Tibial nerve (tissue), 4 donors: ENCODE measurements around the gene OPALIN.

ENCODE experiments used
- CTCF ChIP-seq, 5 experiments: fragments of 200-600 bp in 3 of 5; fragments of 450-650 bp in 2 of 5; sonication (generic) in 3 of 5; IDR thresholded peaks; one replicate each; pipeline ENCODE4 v1.5.1; 2016 to 2019; ENCODE audit warnings: antibody characterized with exemption in 5 of 5, mild to moderate bottlenecking in 3 of 5, moderate library complexity in 2 of 5
- EP300 ChIP-seq, 2 donors: sonication (generic); formaldehyde crosslinking; IDR thresholded peaks; one replicate each; pipeline ENCODE4 v1.6.1; 2017; ENCODE audit warnings: antibody characterized with exemption in 2 of 2, mild to moderate bottlenecking in 1 of 2
- POLR2A ChIP-seq, 2 donors: fragments of 450-650 bp; IDR thresholded peaks; one replicate each; pipeline ENCODE4 v1.6.1; 2017; ENCODE audit warnings: antibody characterized with exemption in 2 of 2, mild to moderate bottlenecking in 2 of 2, moderate library complexity in 2 of 2

- TF ChIP-seq CTCF (IDR thresholded peaks at IDR 0.05) (peak; percentile 89 to 97 (median 94)), POLR2A (IDR thresholded peaks at IDR 0.05) (no peak), EP300 (IDR thresholded peaks at IDR 0.05) (no peak)
These were observed 16.4 kb upstream of the OPALIN start for GRCh38 chr10:96374985-96375830.
